ENCODE data around the gene ACTN4. TPM values are rescaled to one million over a fixed set of nuclear protein-coding genes. Genes with fewer than 3 reads are reported as not detected.

Gene ACTN4
- polyA plus RNA-seq, 3 donors, result 71.1 to 195 (median 101) TPM

DNA sequence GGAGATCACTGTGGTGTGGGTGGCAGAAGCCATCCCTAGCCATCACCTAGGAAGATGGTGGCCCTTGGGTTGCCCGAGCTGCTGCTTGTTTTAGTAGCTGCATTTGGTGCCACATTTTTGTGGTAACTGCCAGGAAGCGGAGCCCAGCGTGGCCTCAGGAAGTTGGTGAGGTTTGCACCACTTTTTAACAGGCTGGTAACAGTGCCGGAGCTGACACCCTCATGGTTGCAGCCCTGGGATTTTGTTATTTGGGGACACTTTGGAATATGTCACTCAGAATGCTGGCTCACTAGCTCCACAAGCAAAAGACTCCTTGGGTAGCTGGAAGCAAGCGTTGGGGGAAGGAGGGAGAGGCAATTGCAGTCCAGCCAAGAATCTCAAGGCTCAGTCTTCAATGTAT, 22.1 kb downstream of the ACTN4 start:
- 48 to 79% (median 53%) methylated on average over 5 of the region's 5 CpGs for WGBS, 3 donors

DNA sequence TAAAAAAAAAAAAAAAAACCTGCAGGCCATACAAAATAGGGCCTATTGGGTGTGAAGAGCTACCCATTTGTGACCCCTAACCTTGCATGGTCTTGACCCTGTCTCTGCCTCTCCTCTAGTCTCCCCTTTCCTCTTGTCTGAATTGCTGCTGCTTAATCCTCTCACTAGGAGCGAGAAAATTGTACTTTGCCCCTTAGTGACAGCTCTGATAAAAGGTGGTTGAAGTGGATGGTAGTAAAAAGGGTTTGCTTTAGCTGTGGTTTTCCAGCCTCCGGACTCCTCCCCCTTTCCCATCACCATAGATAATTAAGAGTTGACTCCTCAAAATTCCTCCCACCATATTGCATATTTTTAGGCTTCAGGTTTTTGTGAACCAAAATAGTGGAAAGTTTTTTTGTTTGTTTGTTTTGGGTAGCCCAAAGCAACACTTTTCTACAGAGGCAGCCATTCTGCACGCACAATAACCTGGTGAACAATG, 23.5 kb downstream of the ACTN4 start:
- 26 to 72% (median 66%) methylated on average over 3 of the region's 3 CpGs for WGBS, 3 donors

More for the DNA sequence above, 22.1 kb downstream of the ACTN4 start:
- H3K27ac ChIP-seq (ENCODE audit: low read depth, low read length), result no peak overlapping the region

DNA sequence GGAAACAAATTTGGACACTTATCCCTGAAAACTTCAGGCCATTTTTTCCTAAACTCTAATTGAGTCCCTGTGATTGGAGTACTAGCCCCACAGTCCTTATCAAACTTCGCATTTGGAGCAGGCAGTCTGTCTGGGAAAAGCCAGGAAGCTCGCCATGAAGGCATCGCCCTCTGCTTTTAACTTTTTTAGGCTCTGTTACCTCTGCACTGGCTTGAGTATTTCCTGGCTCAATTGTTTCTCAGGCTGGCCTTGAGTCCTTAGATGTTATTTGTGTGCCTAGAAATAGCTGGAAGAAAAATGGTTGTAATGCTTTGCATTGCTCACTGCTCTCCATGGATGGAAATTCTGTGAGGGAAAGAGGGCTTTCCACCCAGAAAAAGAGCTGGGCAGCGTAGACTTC, 24.2 kb downstream of the ACTN4 start:
- H3K27ac ChIP-seq (ENCODE audit: low read depth, low read length), result no peak overlapping the region
- WGBS, 3 donors, result 40 to 67% (median 67%) methylated on average over 4 of the region's 4 CpGs

More for the DNA sequence above, 23.5 kb downstream of the ACTN4 start:
- H3K27ac ChIP-seq (ENCODE audit: low read depth, low read length), result no peak overlapping the region

DNA sequence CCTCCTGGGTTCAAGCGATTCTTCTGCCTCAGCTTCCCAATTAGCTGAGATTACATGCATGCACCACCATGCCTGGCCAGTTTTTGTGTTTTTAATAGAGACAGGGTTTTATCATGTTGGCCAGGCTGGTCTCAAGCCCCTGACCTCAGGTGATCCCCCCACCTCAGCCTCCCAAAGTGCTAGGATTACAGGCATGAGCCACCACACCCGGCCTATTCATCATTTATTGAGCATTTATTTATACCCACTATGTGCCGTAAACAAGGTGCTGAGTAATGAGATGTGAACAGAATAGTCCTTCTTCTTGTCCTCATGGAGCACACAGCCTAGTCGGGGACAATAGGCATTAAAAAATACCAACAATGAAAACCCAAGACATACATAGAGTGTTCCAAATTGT, 25.6 kb downstream of the ACTN4 start:
- no peak overlapping the region for H3K27ac ChIP-seq (ENCODE audit: low read depth, low read length)
- WGBS, 3 donors, result 88 to 97% (median 91%) methylated on average over 4 of the region's 4 CpGs

DNA sequence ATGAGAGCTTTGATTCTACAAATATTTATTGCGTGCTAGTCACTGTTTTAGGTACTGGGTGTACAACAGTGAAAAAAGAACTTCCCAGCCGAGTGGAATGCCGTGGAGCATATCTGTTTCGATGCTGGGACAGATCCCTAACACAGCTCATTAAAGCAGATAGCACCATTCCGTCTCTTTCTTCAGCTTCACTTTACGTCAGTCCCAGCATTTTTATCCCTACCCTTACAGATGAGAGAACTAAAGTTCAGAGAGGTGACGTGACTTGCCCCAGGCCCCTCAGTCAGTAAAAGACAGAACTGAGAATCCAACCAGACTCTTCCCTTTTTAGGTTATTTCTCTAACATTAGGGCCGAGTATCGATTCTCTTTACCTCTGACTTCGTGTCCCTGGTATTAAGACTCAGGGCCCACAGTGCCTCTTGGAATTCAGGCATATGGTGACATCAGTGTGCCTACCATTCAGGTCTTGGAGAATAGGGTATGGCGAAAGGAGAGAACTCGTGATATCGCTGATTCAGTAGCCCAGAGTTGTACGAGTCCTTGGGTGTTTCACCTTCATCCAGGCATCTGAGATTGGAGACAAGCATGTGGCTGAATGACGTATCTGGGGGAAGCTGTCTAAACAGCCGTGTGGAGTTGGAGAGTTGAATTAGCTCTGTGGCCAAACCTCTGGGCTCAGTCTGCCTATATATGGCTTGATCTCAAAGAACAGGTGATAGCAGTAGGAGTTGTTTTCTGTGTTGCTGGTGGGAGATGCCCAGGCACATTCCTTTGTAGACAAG, 27.1 kb downstream of the ACTN4 start:
- 75 to 79% (median 76%) methylated on average over 16 of the region's 16 CpGs for WGBS, 3 donors
- H3K27ac ChIP-seq (ENCODE audit: low read depth, low read length), result no peak overlapping the region

DNA sequence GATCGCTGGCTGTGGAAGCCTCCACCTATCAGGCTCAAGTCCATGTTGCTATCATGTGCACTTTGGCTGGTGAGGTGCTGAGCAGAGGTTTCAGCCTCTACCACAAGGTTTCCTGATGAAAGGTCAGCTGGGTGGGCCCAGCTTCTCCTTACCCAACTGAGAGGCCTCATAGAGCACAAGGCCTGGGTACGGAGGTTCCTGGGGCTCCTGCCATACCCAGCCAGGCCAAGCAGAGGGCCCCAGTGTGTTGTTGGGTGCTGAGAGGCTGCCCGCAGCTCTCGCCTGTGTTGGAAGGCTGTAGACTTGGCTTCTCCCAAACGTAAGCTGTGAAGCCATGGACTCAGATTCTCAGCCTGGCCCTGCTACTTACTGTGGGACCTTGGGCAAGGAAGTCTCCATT, 28.2 kb downstream of the ACTN4 start:
- H3K27ac ChIP-seq (ENCODE audit: low read depth, low read length), result no peak overlapping the region
- WGBS, 3 donors, result 64 to 91% (median 72%) methylated on average over 5 of the region's 5 CpGs

DNA sequence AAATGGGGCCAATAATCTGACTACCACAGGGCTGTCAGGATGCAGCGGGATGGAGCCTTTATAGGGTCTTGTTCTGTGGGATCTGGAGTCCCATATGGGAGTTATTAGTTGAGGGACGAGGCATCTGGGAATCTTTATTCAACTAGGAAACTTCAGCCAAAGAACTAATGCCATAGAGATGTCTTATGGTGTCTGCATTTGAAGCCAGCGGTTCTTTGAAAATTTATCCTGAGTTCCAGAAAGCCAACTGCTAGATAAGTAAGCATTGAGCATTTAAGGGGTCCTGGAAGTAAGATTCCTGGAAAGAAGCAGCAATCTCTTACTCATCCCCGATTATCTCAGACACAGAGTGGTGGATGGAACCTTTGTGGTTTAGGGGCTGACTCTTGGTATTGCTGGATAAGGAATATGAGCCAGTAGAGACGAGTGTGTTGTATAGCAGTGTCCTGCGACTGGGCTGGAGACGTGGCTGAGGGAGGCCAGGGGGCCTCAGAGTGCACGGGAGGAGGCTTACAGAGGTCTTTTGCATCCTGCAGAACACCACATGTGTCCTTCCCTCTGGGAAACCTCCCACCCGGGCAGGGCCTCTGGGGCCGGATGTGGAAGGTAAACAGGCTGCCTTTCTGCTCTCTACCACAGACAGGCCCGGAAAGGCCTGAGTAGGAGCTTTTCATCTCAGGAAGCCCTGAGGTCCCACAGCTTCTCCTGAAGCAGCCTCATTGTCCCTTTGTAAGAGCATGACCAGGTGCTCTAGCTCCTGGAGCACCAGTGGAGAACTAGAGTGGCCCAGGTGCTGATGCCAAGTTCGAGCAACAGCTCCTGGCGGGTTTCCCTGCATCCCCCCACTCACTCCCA, 28.8 kb downstream of the ACTN4 start:
- 32 to 56% (median 36%) methylated on average over 13 of the region's 13 CpGs for WGBS, 3 donors
- no peak overlapping the region for H3K27ac ChIP-seq (ENCODE audit: low read depth, low read length)

DNA sequence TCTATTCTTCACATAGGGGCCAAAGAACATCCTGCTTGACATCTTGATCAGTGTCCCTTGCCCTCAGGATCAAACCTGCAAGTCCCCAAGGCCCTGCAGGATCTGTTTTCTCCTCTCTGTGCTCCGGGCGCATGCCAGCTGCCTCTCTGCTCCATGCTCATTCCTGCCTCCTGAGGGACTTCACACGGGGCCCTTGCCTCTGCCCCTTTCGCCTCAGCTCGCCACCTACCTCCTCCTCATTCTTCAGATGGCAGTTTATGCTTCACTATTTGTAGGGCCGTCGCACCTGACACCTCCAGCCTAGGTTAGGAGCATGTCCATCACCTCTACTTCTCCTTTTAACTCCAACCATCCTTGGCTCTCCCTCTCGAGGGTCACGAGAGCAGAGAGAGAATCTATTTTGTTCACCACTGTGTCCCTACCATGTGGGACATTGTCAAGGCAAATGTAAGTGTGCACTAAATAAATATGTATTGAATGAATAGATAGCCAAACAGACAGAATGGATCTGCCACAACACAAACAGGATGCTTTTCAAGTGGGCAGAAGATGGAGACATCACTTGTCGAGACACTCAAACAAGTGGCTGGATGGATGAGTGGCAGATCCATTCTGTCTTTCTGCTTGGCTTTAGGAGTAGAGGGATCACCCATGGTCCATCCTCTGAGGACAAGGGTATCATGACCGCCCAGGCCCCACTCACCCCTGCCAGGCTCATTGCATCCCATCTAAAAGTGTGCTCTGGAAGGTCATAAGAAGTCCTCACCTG, 29.6 kb downstream of the ACTN4 start:
- 75 to 80% (median 78%) methylated on average over 11 of the region's 11 CpGs for WGBS, 3 donors
- H3K27ac ChIP-seq (ENCODE audit: low read depth, low read length), result no peak overlapping the region

DNA sequence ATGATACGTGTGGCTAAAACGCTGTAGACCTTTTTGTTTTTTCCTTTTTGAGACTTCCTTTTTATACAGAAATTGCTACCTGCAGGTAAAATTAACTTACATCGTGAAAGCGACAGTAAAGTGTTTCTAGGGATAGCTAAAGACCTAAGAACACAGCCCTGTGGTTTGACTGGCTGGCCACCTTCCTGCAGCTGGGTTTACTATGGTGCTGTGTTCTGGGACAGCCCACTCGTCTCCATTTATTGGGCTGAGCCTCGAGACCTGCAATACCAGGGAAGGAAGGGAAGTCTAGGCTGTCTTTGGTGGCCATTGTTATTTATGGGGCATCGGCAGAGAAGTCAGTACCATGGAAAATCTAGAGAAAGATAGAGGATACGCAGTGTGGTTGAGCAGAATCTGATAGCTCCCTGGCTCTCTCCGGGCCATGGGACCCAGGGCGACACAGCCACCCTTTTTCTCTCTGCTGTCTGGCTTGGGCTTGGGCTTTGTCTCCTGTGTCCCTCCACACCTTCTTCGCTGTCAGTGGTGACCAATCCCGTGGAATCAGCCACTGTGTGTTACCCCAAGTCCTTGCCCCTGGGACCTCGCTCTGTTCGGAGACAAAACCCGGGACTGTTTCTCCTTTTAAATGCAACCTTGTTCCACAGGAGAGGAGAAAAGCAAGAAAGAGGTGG, 30.9 kb downstream of the ACTN4 start:
- no peak overlapping the region for H3K27ac ChIP-seq (ENCODE audit: low read depth, low read length)
- 72 to 77% (median 76%) methylated on average over 15 of the region's 15 CpGs for WGBS, 3 donors

DNA sequence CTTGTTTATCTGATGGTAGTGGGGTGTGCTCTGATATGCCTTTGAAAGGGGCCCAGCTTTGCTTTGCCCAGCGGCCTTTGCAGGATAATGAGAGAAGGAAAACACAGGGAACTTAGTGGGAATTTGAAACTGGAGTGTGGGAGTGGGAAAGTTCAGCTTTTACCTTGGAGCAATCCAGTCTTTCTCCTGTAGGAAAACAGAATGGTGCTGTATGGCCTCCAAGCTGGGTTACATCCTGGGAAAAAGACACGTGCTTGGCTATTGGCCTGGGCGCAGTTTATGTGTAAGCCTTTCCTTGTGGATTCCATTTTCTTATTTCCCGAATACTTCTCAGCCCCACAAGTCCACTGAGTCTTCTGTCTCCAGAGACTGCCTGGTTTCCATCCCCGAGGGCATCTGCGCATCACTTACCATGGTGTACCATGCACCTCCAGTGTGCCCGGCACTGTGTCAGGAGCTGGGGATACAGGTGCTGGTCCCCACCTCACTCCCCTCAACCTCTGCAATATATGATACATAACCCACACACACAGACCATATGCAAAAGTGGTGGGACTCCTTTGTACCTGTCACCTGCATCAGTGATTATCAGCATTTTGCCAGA, 31.5 kb downstream of the ACTN4 start:
- no peak overlapping the region for H3K27ac ChIP-seq (ENCODE audit: low read depth, low read length)
- 59 to 82% (median 74%) methylated on average over 7 of the region's 7 CpGs for WGBS, 3 donors

DNA sequence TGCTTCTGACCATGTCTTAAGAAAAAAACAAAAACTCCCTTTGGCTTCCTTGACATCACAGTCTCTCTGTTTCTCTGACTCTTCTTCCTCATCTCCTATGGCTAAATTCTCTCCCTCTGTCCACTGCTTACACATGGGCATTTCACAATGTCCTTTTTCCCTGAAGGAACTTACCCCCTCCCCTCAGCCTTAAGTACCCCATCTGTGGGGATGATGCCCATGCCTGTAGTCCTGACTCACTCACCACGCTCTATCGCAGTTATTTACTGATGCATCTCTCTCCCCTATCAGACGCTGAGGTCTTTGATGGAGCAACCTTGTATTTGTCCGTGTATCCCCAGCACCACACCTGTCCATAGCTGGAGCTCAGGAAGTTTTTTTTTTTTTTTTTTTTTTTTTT, 32.4 kb downstream of the ACTN4 start:
- WGBS, 3 donors, result 66 to 69% (median 67%) methylated on average over 4 of the region's 4 CpGs

DNA sequence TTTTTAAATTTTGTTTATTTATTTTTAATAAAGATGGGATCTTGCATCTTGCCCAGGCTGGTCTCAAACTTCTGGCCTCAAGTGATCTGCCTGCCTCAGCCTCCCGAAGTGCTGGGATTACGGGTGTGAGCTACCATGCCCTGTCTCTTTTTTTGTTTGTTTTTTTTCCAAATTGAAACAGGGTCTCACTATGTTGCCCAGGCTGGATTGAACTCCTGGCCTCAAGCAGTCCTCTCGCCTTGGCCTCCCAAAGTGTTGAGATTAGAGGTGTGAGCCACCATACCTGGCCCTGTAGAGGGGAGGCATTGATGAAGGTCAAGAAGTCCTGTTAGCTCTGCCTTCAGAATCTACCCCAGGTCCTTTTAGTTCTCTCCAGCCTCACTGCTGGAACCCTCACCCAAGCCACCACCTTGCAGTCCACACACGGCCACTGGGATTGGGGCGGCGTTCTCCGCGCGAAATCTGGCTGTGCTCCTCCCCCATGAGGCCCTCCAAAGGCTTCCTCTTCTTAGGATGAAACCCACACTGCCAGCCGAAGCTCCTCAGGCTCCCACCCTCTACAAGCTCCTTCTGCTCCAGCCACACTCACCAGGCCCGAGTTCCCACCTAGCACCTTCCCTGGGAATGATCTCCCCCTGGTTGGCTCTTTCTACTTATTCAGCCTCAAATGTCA, 34.9 kb downstream of the ACTN4 start:
- H3K27ac ChIP-seq (ENCODE audit: low read depth, low read length), result no peak overlapping the region
- WGBS, 3 donors, result 79 to 96% (median 90%) methylated on average over 11 of the region's 11 CpGs

More for the DNA sequence above, 32.4 kb downstream of the ACTN4 start:
- no peak overlapping the region for H3K27ac ChIP-seq (ENCODE audit: low read depth, low read length)

DNA sequence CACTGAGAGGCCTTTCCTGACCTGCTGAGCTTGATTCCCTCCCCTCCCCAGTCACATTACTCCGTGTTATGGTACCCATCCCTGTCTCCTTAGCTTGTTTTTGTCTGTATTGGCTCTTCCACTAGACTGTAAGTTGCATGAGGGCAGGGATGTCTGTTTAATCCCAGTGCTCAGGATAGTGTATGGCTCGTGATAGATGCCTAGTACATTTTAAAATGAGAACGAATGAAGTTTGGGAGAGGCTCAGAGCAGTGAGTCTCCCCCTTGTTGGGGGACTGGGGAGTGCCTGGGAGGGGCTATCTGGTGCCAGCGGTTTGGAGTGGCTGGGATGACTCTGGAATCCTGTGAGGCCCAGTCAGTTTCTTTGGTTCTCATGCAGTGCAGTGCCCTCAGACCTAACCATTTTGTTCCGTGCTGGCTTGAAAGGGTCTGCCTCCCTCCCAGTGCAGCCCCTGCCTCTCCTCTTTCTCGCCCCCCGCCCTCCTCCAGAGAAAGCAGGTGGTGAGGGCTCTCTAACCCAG, 35.5 kb downstream of the ACTN4 start:
- H3K27ac ChIP-seq (ENCODE audit: low read depth, low read length), result peak overlapping the region; percentile 85
- WGBS, 3 donors, result 76 to 85% (median 84%) methylated on average over 7 of the region's 7 CpGs

DNA sequence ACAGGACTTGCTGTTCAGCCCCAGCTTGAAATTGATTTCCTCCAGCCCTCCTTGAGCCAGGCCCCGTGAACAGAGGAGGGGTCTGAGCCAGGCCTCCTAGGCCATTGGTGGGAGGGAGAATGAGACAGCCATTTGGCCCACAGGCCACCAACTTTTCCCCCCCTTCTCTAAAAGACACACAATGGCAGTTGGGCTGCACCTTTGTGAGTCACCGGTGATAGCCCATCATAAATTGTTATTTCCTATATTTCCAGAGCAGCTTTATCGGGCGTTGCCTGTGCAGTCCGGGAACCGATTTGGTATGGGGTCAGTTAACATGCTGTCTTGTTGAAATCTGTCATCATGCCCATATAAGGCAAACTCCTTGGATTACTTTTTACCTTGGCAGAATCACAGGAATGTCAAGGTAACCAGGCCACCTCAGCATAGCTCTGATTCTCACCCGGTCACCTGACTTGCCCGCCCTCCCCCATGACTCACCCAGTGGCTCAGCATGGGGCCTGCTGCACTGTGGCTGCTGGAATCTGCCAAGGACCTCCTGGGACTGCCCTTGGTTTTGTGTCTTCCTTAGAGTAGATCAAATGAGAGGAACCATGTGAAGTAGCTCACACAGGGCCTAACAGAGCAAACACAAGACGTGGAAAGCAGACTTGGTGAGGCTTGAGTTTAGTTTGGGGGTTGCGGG, 36.1 kb downstream of the ACTN4 start:
- peak overlapping the region; percentile 85 for H3K27ac ChIP-seq (ENCODE audit: low read depth, low read length)
- WGBS, 3 donors, result 13 to 34% (median 28%) methylated on average over 10 of the region's 10 CpGs

DNA sequence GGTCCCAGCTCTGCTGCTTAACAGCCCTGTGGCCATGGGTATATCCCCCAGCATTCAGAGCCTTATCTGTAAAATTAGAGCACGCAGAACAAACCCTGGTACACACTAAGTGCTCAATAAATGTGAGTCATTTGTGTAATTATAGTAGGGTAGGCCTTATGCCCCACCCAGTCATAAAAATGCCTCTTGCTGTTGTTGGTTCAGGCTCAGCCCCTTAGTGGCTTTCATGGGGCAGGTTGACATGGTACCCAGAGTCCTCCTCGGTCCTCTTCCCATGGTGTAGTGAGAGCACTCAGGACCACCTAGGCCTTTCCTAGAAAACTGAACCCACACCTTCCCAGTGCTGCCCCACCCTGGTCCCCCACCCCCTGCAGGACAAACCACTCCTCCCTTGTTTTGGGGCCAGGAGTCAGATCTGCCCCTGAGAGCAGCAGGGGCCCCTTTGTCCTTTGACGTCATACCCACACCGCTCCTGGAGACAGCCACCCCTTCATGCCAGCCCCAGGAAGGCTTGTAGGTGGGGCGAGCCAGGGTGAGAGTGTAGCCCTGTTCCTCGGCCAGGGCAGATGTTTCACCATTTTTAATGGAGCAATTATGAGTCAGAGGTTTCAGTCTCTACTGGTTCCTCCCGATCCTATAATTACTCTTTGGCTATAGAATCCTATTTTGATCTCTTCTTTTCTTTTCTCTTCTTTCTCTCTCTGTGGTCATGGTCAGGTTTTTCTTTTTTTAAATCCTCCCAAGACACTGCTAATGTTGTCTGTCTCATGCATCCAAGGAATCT, 36.8 kb downstream of the ACTN4 start:
- peak overlapping the region; percentile 13 for H3K27ac ChIP-seq (ENCODE audit: low read depth, low read length)
- 26 to 38% (median 31%) methylated on average over 7 of the region's 7 CpGs for WGBS, 3 donors
